HG02885 (cell line): ENCODE results near the gene ARNT2.

Source experiments
- ATAC-seq: cut with Tn5 transposase; IDR thresholded peaks from one replicate; pipeline ENCODE4 v1.9.1; 2021; ENCODE audit warnings: mild to moderate bottlenecking; ENCODE audit not compliant: unreplicated experiment, poor library complexity

ARNT2 gene

GRCh38 chr15:80608688-80609087 is 204.5 kb downstream of the ARNT2 start:
- ATAC-seq = no peak

- no peak for ATAC-seq
These were observed 204.9 kb downstream of the ARNT2 start for GRCh38 chr15:80609091-80609490.

GRCh38 chr15:80609512-80609946 is 205.3 kb downstream of the ARNT2 start:
- no peak for ATAC-seq

- no peak for ATAC-seq
These were observed 207.4 kb downstream of the ARNT2 start for GRCh38 chr15:80611543-80612080.

GRCh38 chr15:80612118-80612823 is 208.1 kb downstream of the ARNT2 start:
- ATAC-seq = no peak

- ATAC-seq = no peak
These were observed 209.7 kb downstream of the ARNT2 start for GRCh38 chr15:80613762-80614365.

GRCh38 chr15:80614711-80615360 is 210.7 kb downstream of the ARNT2 start:
- no peak for ATAC-seq

GRCh38 chr15:80615361-80615736 is 211.2 kb downstream of the ARNT2 start:
- ATAC-seq = no peak

GRCh38 chr15:80615783-80616391 is 211.7 kb downstream of the ARNT2 start:
- no peak for ATAC-seq

- ATAC-seq = no peak
These were observed 214.7 kb downstream of the ARNT2 start for GRCh38 chr15:80618685-80619400.

GRCh38 chr15:80619680-80620079 is 215.5 kb downstream of the ARNT2 start:
- no peak for ATAC-seq

GRCh38 chr15:80620141-80620540 is 216.0 kb downstream of the ARNT2 start:
- no peak for ATAC-seq

GRCh38 chr15:80620931-80621330 is 216.7 kb downstream of the ARNT2 start:
- no peak for ATAC-seq

- no peak for ATAC-seq
These were observed 222.5 kb downstream of the ARNT2 start for GRCh38 chr15:80626643-80627120.

- ATAC-seq = no peak
These were observed 225.2 kb downstream of the ARNT2 start for GRCh38 chr15:80629355-80629754.

GRCh38 chr15:80630981-80631380 is 226.8 kb downstream of the ARNT2 start:
- ATAC-seq = no peak

GRCh38 chr15:80633221-80633620 is 229.0 kb downstream of the ARNT2 start:
- no peak for ATAC-seq

- no peak for ATAC-seq
These were observed 231.8 kb downstream of the ARNT2 start for GRCh38 chr15:80635953-80636352.

- no peak for ATAC-seq
These were observed 232.5 kb downstream of the ARNT2 start for GRCh38 chr15:80636675-80637074.

- no peak for ATAC-seq
These were observed 233.6 kb downstream of the ARNT2 start for GRCh38 chr15:80637747-80638146.
